GM23338 (cell line): ENCODE data around the gene SP140L. TPM values are rescaled to one million over a fixed set of nuclear protein-coding genes. Genes with fewer than 3 reads are reported as not detected.

Experiments used
- ATAC-seq: fragments of 200-7000 bp; cut with Tn5 transposase; 3 replicates; pipeline ENCODE4 v1.9.1; 2020
- DNase-seq: peaks from one replicate; pipeline ENCODE4 v3.0.0-alpha.2; 2015; ENCODE audit warnings: low spot score
- H2AFZ ChIP-seq: fragments of 200-600 bp; sonication (generic); 2 replicates; pipeline ENCODE4 v1.8.0; 2016; ENCODE audit warnings: antibody characterized with exemption, mild to moderate bottlenecking, moderate library complexity
- H3F3A ChIP-seq: fragments of 200-600 bp; sonication (generic); replicated peaks from 2 replicates; pipeline ENCODE4 v1.8.0; 2017; ENCODE audit warnings: antibody characterized with exemption, mixed run types, low read depth
- H3K27ac ChIP-seq: fragments of 200-600 bp; sonication (generic); 2 replicates; pipeline ENCODE4 v1.6.1; 2016; ENCODE audit warnings: low read depth
- H3K27me3 ChIP-seq: fragments of 200-600 bp; sonication (generic); 2 replicates; pipeline ENCODE4 v1.8.0; 2016; ENCODE audit warnings: mild to moderate bottlenecking, mixed run types, moderate library complexity; ENCODE audit not compliant: insufficient read depth
- H3K36me3 ChIP-seq: fragments of 200-600 bp; sonication (generic); 2 replicates; pipeline ENCODE4 v1.8.0; 2016; ENCODE audit warnings: mild to moderate bottlenecking; ENCODE audit not compliant: insufficient read depth
- H3K4me1 ChIP-seq: fragments of 200-600 bp; sonication (generic); 2 replicates; pipeline ENCODE4 v1.8.0; 2016; ENCODE audit warnings: mild to moderate bottlenecking, moderate library complexity; ENCODE audit not compliant: insufficient read depth
- H3K4me2 ChIP-seq: fragments of 200-600 bp; sonication (generic); 2 replicates; pipeline ENCODE4 v1.7.1; 2017; ENCODE audit warnings: mixed run types
- H3K4me3 ChIP-seq: fragments of 200-600 bp; sonication (generic); 2 replicates; pipeline ENCODE4 v1.6.1; 2016; ENCODE audit warnings: mixed run types
- H3K79me2 ChIP-seq: fragments of 200-600 bp; sonication (generic); replicated peaks from 2 replicates; pipeline ENCODE4 v1.8.0; 2017; ENCODE audit warnings: mild to moderate bottlenecking; ENCODE audit not compliant: insufficient read depth
- H3K9me2 ChIP-seq: fragments of 200-600 bp; sonication (generic); 2 replicates; pipeline ENCODE4 v1.8.0; 2017; ENCODE audit not compliant: insufficient read depth
- H4K20me1 ChIP-seq: fragments of 200-600 bp; sonication (generic); replicated peaks from 2 replicates; pipeline ENCODE4 v1.8.0; 2017; ENCODE audit warnings: mild to moderate bottlenecking; ENCODE audit not compliant: insufficient read depth
- H3K27ac Mint-ChIP-seq: 2 replicates; pipeline ENCODE4 v1.8.0; 2020; ENCODE audit warnings: inconsistent platforms, mild to moderate bottlenecking, moderate library complexity, mixed read lengths
- H3K27me3 Mint-ChIP-seq: 3 replicates; pipeline ENCODE4 v1.8.0; 2022; ENCODE audit warnings: low read depth, mild to moderate bottlenecking, moderate library complexity, mixed read lengths, inconsistent platforms; ENCODE audit not compliant: insufficient read depth, poor library complexity
- H3K36me3 Mint-ChIP-seq: 3 replicates; pipeline ENCODE4 v1.8.0; 2021; ENCODE audit warnings: low read depth, mild to moderate bottlenecking, inconsistent platforms, moderate library complexity, mixed read lengths
- H3K4me1 Mint-ChIP-seq: 3 replicates; pipeline ENCODE4 v1.8.0; 2020; ENCODE audit warnings: mild to moderate bottlenecking, inconsistent platforms, mixed read lengths
- H3K4me3 Mint-ChIP-seq: 3 replicates; pipeline ENCODE4 v1.8.0; 2021; ENCODE audit warnings: moderate library complexity, mild to moderate bottlenecking, inconsistent platforms, mixed read lengths
- H3K9me3 Mint-ChIP-seq: 3 replicates; pipeline ENCODE4 v1.8.0; 2020; ENCODE audit warnings: moderate library complexity, mild to moderate bottlenecking, inconsistent platforms, mixed read lengths
- CREB1 ChIP-seq: fragments of 250-450 bp; sonication (Bioruptor Pico); IDR thresholded peaks from 2 replicates; pipeline ENCODE4 v1.5.0; 2020; ENCODE audit warnings: low read depth, mild to moderate bottlenecking, moderate library complexity
- CTCF ChIP-seq, 2 experiments: fragments of 200-600 bp in 1 of 2; sonication (generic) in 1 of 2; conservative IDR thresholded peaks; 2 replicates each; pipeline versions ENCODE4 v1.5.1 to v1.6.1; 2016 to 2017; ENCODE audit warnings: antibody characterized with exemption in 2 of 2, low read depth in 2 of 2, mild to moderate bottlenecking in 2 of 2, moderate library complexity in 1 of 2
- ETS1 ChIP-seq: IDR thresholded peaks from 2 replicates; pipeline ENCODE4 v1.6.1; 2016; ENCODE audit warnings: antibody characterized with exemption
- EZH2 ChIP-seq: fragments of 200-600 bp; sonication (generic); IDR thresholded peaks from one replicate; pipeline ENCODE4 v1.8.0; 2017; ENCODE audit warnings: antibody characterized with exemption, mild to moderate bottlenecking, low read depth; ENCODE audit not compliant: unreplicated experiment
- EZH2phosphoT487 ChIP-seq: fragments of 200-600 bp; sonication (generic); IDR thresholded peaks from one replicate; pipeline ENCODE4 v1.8.1; 2018; ENCODE audit warnings: antibody characterized with exemption; ENCODE audit not compliant: unreplicated experiment
- JUNB ChIP-seq: IDR thresholded peaks from one replicate; pipeline ENCODE4 v1.6.1; 2016; ENCODE audit warnings: antibody characterized with exemption; ENCODE audit not compliant: unreplicated experiment
- NANOG ChIP-seq: IDR thresholded peaks from 2 replicates; pipeline ENCODE4 v1.6.1; 2016; ENCODE audit warnings: antibody characterized with exemption, borderline replicate concordance
- POLR2AphosphoS5 ChIP-seq: IDR thresholded peaks from 2 replicates; pipeline ENCODE4 v1.6.1; 2016; ENCODE audit warnings: antibody characterized with exemption, low read depth
- STAT1 ChIP-seq: IDR thresholded peaks from one replicate; pipeline ENCODE4 v1.6.1; 2016; ENCODE audit warnings: antibody characterized with exemption; ENCODE audit not compliant: unreplicated experiment
- ZNF114 ChIP-seq: fragments of 250-450 bp; sonication (Bioruptor Pico); IDR thresholded peaks from 2 replicates; pipeline ENCODE4 v1.5.0; 2020; ENCODE audit warnings: mild to moderate bottlenecking, moderate library complexity
- ZNF331 ChIP-seq: fragments of 250-450 bp; sonication (Bioruptor Pico); IDR thresholded peaks from 2 replicates; pipeline ENCODE4 v1.5.0; 2020; ENCODE audit warnings: low read depth, mild to moderate bottlenecking, moderate library complexity
- polyA plus RNA-seq: library from polyadenylated mRNA; unstranded; fragments of >200 nt; fragmentation: Nextera tagmentation; extraction: Ambion mirVana; gene quantifications from 2 replicates; pipeline ENCODE4 v1.2.1, GENCODE V29; 2016
- total RNA-seq: library from RNA; depleted of rRNA; stranded (reverse); fragments of >200 nt; shearing (Covaris generic); gene quantifications from 2 replicates; pipeline ENCODE4 v1.2.3, GENCODE V29; 2014
- TF ChIP-seq, protein P1 (sequence below): fragments of 250-450 bp; sonication (Bioruptor Pico); IDR thresholded peaks from 2 replicates; pipeline ENCODE4 v1.5.0; 2020; ENCODE audit warnings: mild to moderate bottlenecking, moderate library complexity
- TF ChIP-seq, protein P2 (sequence below): IDR thresholded peaks from one replicate; pipeline ENCODE4 v1.6.1; 2018; ENCODE audit warnings: antibody characterized with exemption; ENCODE audit not compliant: unreplicated experiment

Gene SP140L
- total and polyA plus RNA-seq, 2 experiments from 2014 or later: 1.3 to 1.7 TPM

GRCh38 chr2:230305416-230306275 is 21.3 kb upstream of the SP140L start:
- Histone ChIP-seq H4K20me1 (no peaks in the 10 kb centered on the region), H3K79me2 (no peaks in the 10 kb centered on the region), H3K9me2 (peaks cover 5% of the 10 kb centered on the region; the same call in 1 of the 2 replicates), H3K27ac (no peak overlapping the region), H3K4me2 (no peak overlapping the region), H3K4me1 (no peaks in the 10 kb centered on the region), H3K36me3 (no peaks in the 10 kb centered on the region), H3K4me3 (no peak overlapping the region), H2AFZ (no peak overlapping the region), H3F3A (no peaks in the 10 kb centered on the region), H3K27me3 (no peaks in the 10 kb centered on the region)
- no peak for TF ChIP-seq EZH2phosphoT487
- TF ChIP-seq POLR2AphosphoS5: no peak
- TF ChIP-seq CREB1: no peak
- no peak for TF ChIP-seq ETS1
- TF ChIP-seq STAT1: no peak
- no peak for TF ChIP-seq CTCF (conservative IDR thresholded peaks at IDR 0.05; ENCODE audit: low read depth in 2 of 2)
- TF ChIP-seq, protein P1, sequence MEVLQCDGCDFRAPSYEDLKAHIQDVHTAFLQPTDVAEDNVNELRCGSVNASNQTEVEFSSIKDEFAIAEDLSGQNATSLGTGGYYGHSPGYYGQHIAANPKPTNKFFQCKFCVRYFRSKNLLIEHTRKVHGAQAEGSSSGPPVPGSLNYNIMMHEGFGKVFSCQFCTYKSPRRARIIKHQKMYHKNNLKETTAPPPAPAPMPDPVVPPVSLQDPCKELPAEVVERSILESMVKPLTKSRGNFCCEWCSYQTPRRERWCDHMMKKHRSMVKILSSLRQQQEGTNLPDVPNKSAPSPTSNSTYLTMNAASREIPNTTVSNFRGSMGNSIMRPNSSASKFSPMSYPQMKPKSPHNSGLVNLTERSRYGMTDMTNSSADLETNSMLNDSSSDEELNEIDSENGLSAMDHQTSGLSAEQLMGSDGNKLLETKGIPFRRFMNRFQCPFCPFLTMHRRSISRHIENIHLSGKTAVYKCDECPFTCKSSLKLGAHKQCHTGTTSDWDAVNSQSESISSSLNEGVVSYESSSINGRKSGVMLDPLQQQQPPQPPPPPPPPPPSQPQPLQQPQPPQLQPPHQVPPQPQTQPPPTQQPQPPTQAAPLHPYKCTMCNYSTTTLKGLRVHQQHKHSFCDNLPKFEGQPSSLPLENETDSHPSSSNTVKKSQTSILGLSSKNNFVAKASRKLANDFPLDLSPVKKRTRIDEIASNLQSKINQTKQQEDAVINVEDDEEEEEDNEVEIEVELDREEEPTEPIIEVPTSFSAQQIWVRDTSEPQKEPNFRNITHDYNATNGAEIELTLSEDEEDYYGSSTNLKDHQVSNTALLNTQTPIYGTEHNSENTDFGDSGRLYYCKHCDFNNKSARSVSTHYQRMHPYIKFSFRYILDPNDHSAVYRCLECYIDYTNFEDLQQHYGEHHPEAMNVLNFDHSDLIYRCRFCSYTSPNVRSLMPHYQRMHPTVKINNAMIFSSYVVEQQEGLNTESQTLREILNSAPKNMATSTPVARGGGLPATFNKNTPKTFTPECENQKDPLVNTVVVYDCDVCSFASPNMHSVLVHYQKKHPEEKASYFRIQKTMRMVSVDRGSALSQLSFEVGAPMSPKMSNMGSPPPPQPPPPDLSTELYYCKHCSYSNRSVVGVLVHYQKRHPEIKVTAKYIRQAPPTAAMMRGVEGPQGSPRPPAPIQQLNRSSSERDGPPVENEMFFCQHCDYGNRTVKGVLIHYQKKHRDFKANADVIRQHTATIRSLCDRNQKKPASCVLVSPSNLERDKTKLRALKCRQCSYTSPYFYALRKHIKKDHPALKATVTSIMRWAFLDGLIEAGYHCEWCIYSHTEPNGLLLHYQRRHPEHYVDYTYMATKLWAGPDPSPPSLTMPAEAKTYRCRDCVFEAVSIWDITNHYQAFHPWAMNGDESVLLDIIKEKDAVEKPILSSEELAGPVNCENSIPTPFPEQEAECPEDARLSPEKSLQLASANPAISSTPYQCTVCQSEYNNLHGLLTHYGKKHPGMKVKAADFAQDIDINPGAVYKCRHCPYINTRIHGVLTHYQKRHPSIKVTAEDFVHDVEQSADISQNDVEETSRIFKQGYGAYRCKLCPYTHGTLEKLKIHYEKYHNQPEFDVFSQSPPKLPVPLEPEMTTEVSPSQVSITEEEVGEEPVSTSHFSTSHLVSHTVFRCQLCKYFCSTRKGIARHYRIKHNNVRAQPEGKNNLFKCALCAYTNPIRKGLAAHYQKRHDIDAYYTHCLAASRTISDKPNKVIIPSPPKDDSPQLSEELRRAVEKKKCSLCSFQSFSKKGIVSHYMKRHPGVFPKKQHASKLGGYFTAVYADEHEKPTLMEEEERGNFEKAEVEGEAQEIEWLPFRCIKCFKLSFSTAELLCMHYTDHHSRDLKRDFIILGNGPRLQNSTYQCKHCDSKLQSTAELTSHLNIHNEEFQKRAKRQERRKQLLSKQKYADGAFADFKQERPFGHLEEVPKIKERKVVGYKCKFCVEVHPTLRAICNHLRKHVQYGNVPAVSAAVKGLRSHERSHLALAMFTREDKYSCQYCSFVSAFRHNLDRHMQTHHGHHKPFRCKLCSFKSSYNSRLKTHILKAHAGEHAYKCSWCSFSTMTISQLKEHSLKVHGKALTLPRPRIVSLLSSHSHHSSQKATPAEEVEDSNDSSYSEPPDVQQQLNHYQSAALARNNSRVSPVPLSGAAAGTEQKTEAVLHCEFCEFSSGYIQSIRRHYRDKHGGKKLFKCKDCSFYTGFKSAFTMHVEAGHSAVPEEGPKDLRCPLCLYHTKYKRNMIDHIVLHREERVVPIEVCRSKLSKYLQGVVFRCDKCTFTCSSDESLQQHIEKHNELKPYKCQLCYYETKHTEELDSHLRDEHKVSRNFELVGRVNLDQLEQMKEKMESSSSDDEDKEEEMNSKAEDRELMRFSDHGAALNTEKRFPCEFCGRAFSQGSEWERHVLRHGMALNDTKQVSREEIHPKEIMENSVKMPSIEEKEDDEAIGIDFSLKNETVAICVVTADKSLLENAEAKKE (CRISPR knock-in tag): no peak
- TF ChIP-seq ZNF331 (CRISPR knock-in tag): no peak
- TF ChIP-seq NANOG: no peak
- TF ChIP-seq ZNF114 (CRISPR knock-in tag): no peak
- no peak for TF ChIP-seq JUNB
- TF ChIP-seq, protein P2, sequence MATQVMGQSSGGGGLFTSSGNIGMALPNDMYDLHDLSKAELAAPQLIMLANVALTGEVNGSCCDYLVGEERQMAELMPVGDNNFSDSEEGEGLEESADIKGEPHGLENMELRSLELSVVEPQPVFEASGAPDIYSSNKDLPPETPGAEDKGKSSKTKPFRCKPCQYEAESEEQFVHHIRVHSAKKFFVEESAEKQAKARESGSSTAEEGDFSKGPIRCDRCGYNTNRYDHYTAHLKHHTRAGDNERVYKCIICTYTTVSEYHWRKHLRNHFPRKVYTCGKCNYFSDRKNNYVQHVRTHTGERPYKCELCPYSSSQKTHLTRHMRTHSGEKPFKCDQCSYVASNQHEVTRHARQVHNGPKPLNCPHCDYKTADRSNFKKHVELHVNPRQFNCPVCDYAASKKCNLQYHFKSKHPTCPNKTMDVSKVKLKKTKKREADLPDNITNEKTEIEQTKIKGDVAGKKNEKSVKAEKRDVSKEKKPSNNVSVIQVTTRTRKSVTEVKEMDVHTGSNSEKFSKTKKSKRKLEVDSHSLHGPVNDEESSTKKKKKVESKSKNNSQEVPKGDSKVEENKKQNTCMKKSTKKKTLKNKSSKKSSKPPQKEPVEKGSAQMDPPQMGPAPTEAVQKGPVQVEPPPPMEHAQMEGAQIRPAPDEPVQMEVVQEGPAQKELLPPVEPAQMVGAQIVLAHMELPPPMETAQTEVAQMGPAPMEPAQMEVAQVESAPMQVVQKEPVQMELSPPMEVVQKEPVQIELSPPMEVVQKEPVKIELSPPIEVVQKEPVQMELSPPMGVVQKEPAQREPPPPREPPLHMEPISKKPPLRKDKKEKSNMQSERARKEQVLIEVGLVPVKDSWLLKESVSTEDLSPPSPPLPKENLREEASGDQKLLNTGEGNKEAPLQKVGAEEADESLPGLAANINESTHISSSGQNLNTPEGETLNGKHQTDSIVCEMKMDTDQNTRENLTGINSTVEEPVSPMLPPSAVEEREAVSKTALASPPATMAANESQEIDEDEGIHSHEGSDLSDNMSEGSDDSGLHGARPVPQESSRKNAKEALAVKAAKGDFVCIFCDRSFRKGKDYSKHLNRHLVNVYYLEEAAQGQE: no peak
- TF ChIP-seq EZH2: no peak
- no peaks in the 10 kb centered on the region; the same call in 2 of the 3 replicates for H3K4me1 Mint-ChIP-seq
- H3K36me3 Mint-ChIP-seq: peaks cover 9% of the 10 kb centered on the region
- no peak overlapping the region for H3K27ac Mint-ChIP-seq
- peaks cover 30% of the 10 kb centered on the region for H3K9me3 Mint-ChIP-seq
- H3K4me3 Mint-ChIP-seq: no peak overlapping the region
- ATAC-seq (no peak), DNase-seq (no peak)
- H3K27me3 Mint-ChIP-seq: peaks cover 12% of the 10 kb centered on the region
